GM19455 (cell line): ENCODE data around the gene XRCC6.
"Not testable (repeated sequence)": the region's sequence is repeated elsewhere in the genome, so short reads cannot be mapped to it uniquely, and the experiment has no call there.

Experiments
- ATAC-seq: cut with Tn5 transposase; IDR thresholded peaks from one replicate; pipeline ENCODE4 v1.9.1; 2021; ENCODE audit not compliant: unreplicated experiment

XRCC6 gene

GRCh38 chr22:41648432-41648831 lies 27.3 kb downstream of the XRCC6 start:
- no peak for ATAC-seq

GRCh38 chr22:41650229-41650628 lies 29.1 kb downstream of the XRCC6 start:
- no peak for ATAC-seq

GRCh38 chr22:41650821-41651220 lies 29.7 kb downstream of the XRCC6 start:
- ATAC-seq = no peak

DNA sequence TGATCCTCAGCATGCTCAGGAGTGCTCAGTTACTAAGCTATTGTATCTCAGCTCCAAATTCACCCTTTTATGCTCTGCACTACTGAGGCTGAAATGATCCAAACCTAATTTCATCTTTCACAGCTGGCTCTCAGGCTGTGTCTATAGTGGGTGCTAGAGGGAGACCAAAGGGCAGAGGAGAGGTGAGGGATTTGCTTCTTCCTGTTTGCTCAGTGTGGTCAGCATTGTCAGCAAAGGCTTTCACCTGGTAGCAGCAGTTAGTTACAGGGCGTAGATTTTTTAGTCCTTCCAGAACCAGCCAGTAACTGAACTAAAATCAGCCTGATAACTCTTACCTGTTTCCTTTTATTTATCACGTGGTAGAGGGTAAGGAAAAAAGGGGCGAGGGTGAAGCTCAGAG lies 33.2 kb downstream of the XRCC6 start:
- ATAC-seq = no peak

- no peak for ATAC-seq
Measured at GRCh38 chr22:41656556-41656955, 35.5 kb downstream of the XRCC6 start.

DNA sequence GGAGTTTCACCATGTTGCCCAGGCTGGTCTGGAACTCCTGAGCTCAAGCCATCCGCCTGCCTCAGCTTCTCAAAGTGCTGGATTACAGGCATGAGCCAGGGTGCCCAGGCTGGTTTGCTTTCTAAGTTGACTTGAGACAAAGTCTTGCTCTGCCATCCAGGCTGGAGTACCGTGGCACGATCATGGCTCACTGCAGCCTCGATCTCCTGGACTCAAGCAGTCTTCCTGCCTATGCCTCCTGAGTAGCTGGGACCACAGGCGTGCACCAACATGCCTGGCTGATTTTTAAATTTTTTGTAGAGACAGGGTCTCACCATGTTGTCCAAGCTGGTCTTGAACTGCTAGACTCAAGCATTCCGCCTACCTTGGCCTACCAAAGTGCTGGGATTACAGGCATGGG lies 36.6 kb downstream of the XRCC6 start:
- ATAC-seq = no peak

- ATAC-seq = no peak
Measured at GRCh38 chr22:41658869-41659268, 37.8 kb downstream of the XRCC6 start.

DNA sequence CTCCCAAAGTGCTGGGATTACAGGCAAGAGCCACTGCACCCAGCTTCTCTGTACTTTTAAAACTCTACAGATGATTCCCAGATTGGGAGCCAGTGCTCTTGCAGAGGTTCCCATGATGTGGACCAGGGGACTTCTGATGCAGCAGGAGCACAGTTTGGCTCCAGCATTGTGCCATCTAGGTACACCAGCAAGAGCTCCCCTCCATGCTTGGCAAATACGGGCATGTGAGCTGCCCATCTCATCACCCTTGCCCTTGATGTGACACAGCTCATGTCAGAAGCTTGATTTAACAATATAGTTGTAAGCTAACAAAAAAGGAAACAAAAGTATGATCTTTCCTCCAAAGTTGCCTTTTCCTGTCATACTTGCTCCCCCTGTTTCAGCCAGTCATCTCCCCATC lies 38.8 kb downstream of the XRCC6 start:
- no peak for ATAC-seq

DNA sequence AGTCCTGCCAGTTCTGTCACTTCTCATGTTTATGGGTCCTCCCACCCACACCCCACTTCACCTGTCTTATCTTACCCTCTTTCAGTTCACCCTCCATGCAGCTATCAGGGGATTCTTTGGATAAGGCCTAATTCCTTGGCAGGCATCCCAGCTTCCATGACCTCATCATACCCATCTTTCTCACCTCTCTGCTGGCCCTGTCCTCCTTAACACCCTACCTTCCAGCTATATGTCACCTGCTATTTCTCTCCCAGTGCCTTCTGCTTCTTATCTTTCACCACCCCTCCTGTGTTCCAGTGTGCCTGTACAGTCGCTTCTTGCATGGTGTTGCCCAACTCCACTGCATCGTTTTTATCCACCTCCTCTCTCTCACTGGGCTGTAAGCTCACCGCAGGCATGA lies 39.3 kb downstream of the XRCC6 start:
- no peak for ATAC-seq

DNA sequence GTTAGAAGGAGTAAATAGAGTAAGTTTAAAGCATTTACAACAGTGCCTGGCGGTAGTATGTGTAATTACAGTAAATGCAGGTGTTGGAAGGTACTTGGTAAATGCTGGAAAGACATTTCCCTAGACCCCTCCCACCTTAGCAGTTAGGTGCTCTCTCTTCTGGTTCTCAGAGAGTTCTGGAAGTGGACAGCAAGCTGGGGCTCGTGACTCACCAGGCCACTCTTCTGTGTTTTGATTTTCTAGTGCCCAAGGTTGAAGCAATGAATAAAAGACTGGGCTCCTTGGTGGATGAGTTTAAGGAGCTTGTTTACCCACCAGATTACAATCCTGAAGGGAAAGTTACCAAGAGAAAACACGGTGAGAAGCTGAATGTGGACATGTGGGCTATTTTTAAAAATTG lies 40.0 kb downstream of the XRCC6 start:
- ATAC-seq = no peak

GRCh38 chr22:41661713-41662112 lies 40.6 kb downstream of the XRCC6 start:
- ATAC-seq = no peak

DNA sequence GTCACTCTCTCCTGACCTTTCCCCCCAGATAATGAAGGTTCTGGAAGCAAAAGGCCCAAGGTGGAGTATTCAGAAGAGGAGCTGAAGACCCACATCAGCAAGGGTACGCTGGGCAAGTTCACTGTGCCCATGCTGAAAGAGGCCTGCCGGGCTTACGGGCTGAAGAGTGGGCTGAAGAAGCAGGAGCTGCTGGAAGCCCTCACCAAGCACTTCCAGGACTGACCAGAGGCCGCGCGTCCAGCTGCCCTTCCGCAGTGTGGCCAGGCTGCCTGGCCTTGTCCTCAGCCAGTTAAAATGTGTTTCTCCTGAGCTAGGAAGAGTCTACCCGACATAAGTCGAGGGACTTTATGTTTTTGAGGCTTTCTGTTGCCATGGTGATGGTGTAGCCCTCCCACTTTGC lies 42.5 kb downstream of the XRCC6 start:
- ATAC-seq = not testable (repeated sequence)

DNA sequence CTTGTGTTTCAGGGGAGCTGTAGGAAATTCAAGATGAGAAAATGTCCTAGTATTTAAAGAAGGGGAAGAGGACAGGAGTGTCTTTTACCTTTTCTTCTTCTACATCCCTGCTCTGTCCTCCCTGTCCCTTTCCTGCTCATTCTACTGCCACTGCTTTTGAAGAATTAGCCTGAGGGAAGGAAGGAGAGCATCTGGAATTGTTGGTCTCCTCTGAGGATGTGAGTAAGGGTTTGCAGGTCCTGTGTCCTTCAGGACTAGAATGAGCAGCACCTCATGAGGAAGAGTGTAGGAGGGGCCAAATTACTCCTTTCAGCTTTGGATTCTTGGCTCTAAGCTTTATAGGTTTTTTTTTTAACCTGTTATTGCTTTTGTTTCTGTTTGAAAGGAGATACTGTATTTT lies 43.4 kb downstream of the XRCC6 start:
- no peak for ATAC-seq

- no peak for ATAC-seq
Measured at GRCh38 chr22:41664951-41665350, 43.9 kb downstream of the XRCC6 start.

- no peak for ATAC-seq
Measured at GRCh38 chr22:41668971-41669911, 48.1 kb downstream of the XRCC6 start.

GRCh38 chr22:41672096-41672495 lies 51.0 kb downstream of the XRCC6 start:
- not testable (repeated sequence) for ATAC-seq

DNA sequence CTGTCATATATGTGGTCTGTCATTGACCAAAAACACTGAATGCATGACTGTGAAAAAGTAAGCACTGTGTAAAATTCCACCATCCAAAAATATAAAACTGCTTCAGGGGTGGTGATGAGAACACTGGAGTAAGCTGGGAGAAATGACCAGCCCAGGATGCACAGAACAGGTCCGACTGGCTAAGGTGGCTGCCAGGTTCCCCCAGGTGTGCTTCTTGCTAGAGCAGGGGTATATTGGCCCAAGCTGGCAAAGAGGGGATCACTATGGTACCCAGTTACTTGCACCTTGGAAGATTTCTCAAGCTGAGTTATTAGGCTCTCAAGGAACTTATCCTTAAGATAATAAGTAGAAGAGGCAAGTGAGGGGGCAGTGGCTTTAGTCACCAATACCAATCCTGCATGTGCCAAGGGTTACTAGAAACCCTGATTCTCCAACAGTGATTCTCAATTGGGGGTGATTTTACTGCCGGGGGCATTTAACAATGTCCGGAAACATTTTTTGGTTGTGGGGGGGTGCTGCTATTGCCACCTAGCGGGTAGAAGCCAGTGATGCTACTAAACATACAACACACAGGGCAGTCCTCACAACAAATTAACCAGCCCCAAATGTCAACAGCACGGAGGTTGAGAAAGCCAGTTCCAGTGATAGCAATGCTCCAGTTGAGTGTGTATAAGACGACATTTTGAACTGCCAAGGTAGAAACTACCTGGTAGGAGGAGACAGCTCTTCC lies 51.9 kb downstream of the XRCC6 start:
- ATAC-seq = no peak

DNA sequence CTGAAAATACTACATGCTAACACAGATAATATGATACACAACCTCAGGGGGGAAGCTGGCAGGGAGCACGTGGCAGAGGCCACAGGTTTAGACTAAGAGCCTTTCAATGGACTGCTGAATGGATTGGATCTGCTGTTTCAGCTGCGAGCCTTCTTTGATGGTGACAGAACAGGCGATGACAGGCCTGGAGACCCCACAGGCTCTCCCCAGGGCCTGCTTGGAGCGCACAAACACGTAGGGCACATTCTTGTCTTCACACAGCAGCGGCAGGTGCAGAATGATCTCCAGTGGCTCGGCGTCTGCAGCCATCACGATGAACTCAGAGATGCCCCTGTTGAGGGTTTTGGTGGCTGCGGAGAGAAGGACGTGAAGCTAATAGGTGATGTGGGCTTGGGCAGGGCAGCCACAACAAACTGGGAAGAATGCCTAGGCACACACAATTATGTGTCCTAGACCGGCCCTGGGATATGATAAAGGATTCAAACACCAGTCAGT lies 53.8 kb downstream of the XRCC6 start:
- no peak for ATAC-seq

DNA sequence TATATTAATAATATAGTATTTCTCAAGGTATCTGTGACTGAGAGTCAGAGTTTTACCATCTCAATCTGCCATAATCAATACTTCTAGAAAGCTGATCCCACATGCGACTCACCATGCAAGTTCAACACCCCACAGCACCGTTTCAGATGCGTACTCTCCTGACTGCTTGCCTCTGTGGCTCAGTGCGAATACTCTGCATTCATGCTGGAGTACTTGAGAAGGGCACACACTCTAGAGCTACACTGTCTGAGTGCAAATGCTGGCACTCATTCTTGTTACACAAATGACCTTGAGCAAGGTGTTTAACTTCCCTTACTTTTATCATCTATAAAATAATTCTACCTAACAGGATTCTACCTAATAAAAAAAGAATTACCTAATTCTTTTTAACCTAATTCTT lies 55.0 kb downstream of the XRCC6 start:
- no peak for ATAC-seq

GRCh38 chr22:41681616-41682015 lies 60.5 kb downstream of the XRCC6 start:
- ATAC-seq = no peak

- ATAC-seq = peak; percentile 74
Measured at GRCh38 chr22:41682033-41682807, 61.1 kb downstream of the XRCC6 start.
